ENCODE results near the gene NDUFA5.
"Not testable (repeated sequence)": the region's sequence is repeated elsewhere in the genome, so short reads cannot be mapped to it uniquely, and the experiment has no call there.

The NDUFA5 gene

DNA sequence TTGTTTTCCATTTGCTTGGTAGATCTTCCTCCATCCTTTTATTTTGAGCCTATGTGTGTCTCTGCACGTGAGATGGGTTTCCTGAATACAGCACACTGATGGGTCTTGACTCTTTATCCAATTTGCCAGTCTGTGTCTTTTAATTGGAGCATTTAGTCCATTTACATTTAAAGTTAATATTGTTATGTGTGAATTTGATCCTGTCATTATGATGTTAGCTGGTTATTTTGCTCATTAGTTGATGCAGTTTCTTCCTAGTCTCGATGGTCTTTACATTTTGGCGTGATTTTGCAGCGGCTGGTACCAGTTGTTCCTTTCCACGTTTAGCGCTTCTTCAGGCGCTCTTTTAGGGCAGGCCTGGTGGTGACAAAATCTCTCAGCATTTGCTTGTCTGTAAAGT lies 31.1 kb downstream of the NDUFA5 start:
- not testable (repeated sequence) for DNase-seq (ENCODE audit: low read depth in 2 of 2, low spot score in 1 of 2)

DNA sequence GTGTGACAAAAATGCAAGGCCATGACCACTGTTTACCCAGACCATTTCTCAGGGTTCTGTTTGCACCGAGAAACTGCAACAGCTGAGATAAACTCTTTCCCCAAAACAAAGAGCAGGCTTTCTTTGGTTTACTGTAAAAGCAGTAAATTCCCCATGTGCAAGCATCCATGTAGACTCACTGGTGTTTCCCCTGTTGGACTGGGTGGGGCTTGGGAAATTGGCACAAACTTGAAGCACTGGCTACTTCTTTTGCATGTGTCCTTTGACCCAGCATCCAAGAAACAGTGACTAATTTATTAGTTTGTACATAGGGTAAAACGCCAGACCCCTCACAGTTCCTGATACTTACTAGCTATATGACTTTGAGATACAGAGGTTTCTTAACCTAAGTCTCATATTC lies 35.6 kb downstream of the NDUFA5 start:
- no peak for DNase-seq (ENCODE audit: low read depth in 2 of 2, low spot score in 1 of 2)

- no peak for DNase-seq (ENCODE audit: low read depth in 2 of 2, low spot score in 1 of 2)
These were observed 52.4 kb downstream of the NDUFA5 start for GRCh38 chr7:123505221-123505620.

- no peak for DNase-seq (ENCODE audit: low read depth in 2 of 2, low spot score in 1 of 2)
These were observed 55.4 kb downstream of the NDUFA5 start for GRCh38 chr7:123502201-123502600.

- no peak for DNase-seq (ENCODE audit: low read depth in 2 of 2, low spot score in 1 of 2)
These were observed 56.6 kb downstream of the NDUFA5 start for GRCh38 chr7:123500878-123501489.

GRCh38 chr7:123499211-123499970 lies 58.2 kb downstream of the NDUFA5 start:
- DNase-seq (ENCODE audit: low read depth in 2 of 2, low spot score in 1 of 2): no peak

DNA sequence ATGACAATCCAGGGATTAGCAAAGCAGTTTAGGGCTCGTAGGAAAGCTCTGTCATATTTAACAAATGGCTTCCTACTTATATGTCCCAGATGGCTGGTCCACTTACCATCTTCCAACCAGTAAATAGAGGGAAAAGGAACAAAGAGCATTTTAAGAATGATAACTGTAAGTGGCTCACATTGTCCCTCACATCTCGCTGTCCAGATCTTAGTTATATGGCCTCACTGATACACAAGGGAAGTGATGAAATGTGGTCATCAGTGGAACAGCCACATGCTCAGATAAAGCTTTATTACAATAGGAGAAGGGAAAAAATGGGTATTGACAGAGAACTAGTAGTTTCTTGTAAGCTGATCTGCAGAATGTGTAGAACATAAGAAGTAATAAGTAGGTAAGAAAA lies 59.0 kb downstream of the NDUFA5 start:
- no peak for DNase-seq (ENCODE audit: low read depth in 2 of 2, low spot score in 1 of 2)

DNA sequence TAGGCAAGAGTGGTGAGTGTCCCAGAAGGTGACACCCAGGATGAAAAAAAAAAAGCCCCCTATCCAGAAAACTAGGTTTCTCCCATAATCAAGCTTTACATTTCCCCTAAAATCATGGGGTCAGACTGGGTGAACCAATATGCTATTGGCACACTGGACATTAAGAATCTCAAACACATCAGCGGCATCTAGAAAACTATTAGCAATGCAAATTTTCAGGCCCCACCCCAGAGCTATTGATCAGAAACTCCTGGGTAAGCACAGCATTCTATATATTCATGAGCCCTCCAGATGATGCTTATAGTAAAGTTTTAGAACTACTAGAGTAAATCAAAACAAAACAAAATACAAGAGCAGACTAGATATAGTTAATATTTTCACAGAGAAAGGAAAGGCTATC lies 59.6 kb downstream of the NDUFA5 start:
- DNase-seq (ENCODE audit: low read depth in 2 of 2, low spot score in 1 of 2): no peak

DNA sequence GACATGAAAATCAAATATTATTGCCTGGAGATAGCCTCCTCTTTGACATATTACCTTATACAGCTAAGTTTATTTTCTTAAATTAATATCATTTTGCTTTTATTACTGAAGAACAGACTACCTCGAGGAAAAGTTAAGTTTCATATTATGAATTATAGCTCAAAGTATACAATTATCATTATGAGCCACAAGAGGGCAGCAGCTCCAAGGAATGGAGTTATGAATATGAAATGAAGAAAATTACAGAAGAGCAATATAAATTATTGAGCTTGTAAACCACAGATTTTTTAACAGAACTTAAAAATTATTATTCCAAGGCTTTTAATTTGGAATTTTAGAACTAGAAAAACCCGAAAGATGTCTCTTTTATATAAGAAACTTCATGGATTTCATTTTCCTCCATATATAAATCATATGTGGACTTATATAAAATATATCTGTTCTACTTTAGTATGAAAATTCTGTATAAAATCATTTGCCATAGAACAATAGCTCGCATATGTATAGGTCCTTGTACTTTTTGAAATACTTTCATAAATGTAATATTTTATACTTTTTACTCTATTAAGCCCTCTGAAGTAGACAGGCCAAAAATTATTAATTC lies 63.3 kb downstream of the NDUFA5 start:
- DNase-seq (ENCODE audit: low read depth in 2 of 2, low spot score in 1 of 2): no peak

- DNase-seq (ENCODE audit: low read depth in 2 of 2, low spot score in 1 of 2): no peak
These were observed 65.1 kb downstream of the NDUFA5 start for GRCh38 chr7:123492485-123492884.
